GM18508 (cell line): ENCODE measurements around the gene C20orf96.

Source experiments
- ATAC-seq: cut with Tn5 transposase; IDR thresholded peaks from one replicate; pipeline ENCODE4 v1.9.1; 2021; ENCODE audit warnings: moderate number of reproducible peaks; ENCODE audit not compliant: insufficient read depth, unreplicated experiment

The C20orf96 gene

GRCh38 chr20:312866-313265 is 22.3 kb upstream of the C20orf96 start:
- ATAC-seq = no peak

- no peak for ATAC-seq
Measured at GRCh38 chr20:312067-312466, 21.5 kb upstream of the C20orf96 start.

GRCh38 chr20:311609-312008 is 21.1 kb upstream of the C20orf96 start:
- ATAC-seq = no peak

GRCh38 chr20:310645-311044 is 20.1 kb upstream of the C20orf96 start:
- no peak for ATAC-seq

- ATAC-seq = peak; percentile 96
Measured at GRCh38 chr20:309841-310644, 19.5 kb upstream of the C20orf96 start.

- ATAC-seq = no peak
Measured at GRCh38 chr20:309306-309840, 18.8 kb upstream of the C20orf96 start.

- no peak for ATAC-seq
Measured at GRCh38 chr20:308427-309038, 18.0 kb upstream of the C20orf96 start.

- ATAC-seq = no peak
Measured at GRCh38 chr20:305745-306144, 15.2 kb upstream of the C20orf96 start.

- ATAC-seq = no peak
Measured at GRCh38 chr20:301886-302848, 11.6 kb upstream of the C20orf96 start.

- ATAC-seq = no peak
Measured at GRCh38 chr20:300345-300990, 9.9 kb upstream of the C20orf96 start.

GRCh38 chr20:298776-299391 is 8.3 kb upstream of the C20orf96 start:
- ATAC-seq = no peak

- ATAC-seq = no peak
Measured at GRCh38 chr20:297925-298775, 7.6 kb upstream of the C20orf96 start.

GRCh38 chr20:297098-297924 is 6.8 kb upstream of the C20orf96 start, which contains the start of gene ZCCHC3:
ZCCHC3 (plus strand) TSS chr20:297570; CDS start chr20:297587, 17 bp downstream.
- peak; percentile 59 for ATAC-seq

- no peak for ATAC-seq
Measured at GRCh38 chr20:295804-296203, 5.3 kb upstream of the C20orf96 start.

- ATAC-seq = no peak
Measured at GRCh38 chr20:294602-295001, 4.1 kb upstream of the C20orf96 start.

GRCh38 chr20:289693-290083 is 862 bp downstream of the C20orf96 start:
- ATAC-seq = no peak

GRCh38 chr20:288956-289692 is 1.4 kb downstream of the C20orf96 start:
- ATAC-seq = no peak
